ENCODE results near the gene CCDC141.

GRCh38 chr2:178800510-178800909 is 249.4 kb downstream of the CCDC141 start:
- TF ChIP-seq POLR2A (IDR thresholded peaks at IDR 0.05) (no peak), CTCF (IDR thresholded peaks at IDR 0.05) (no peak)
